Stimulated activated CD4-positive, alpha-beta T cell treated with anti-CD3 and anti-CD28 coated beads, Interleukin-1b, Interleukin-23, amount 100 ng/mL, for 24 hours (primary cell): ENCODE results near the gene NVL.
"Not testable (repeated sequence)": the region's sequence is repeated elsewhere in the genome, so short reads cannot be mapped to it uniquely, and the experiment has no call there.

Source experiments
- DNase-seq, 4 experiments: peaks; one replicate each; pipeline ENCODE4 v3.0.0-alpha.2; 2020; ENCODE audit warnings: low read depth in 4 of 4, low spot score in 1 of 4

NVL gene

DNA sequence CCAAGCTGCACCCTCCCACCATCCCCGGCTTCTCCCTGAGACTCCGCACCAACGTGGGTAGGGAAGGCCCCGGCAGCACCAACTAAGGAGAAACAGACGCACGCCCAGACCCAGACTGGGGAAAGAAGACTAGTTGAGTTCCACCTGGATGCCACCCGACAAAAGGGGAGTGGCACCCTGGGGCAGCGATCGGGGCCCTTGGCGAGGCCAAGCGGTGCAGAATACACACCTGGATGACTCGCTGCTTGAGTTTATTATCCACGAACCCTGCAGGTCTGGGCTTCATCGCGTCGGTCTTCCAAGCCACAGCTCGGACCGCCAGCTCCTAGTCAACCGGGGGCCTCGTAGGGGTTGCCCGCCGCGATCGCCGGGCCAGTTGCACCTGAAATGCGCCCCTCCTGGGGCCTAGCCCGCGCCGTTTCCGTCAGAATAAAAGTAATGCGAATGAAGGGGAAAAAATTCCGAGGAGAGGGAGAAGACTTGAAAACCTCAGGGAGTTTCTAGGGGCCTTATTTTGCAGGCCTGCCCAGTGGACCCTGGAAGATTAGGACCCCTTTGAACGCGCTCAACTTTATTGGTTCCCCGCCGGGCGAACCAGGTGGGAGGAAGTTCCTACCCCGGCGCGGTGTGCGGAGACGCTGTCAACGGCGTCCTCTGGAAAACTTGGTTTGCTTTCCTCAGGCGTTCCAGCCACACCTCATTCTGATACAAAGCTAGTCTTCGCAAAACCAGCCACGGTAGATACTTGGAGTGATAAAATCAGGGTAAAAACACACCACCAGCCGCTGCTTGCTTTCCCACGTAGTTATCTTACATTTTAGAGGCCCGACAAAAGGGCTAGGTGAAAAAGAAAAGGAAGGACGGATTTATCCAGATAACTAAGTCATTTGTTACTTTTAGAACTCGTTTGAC lies at the start of gene NVL:
Gene NVL (minus strand): TSS at position 331 of the 912 bp plus-strand sequence. CDS start 45 bp downstream, at position 286.
- DNase-seq, result peak; percentile 58 to 74 (median 62)

DNA sequence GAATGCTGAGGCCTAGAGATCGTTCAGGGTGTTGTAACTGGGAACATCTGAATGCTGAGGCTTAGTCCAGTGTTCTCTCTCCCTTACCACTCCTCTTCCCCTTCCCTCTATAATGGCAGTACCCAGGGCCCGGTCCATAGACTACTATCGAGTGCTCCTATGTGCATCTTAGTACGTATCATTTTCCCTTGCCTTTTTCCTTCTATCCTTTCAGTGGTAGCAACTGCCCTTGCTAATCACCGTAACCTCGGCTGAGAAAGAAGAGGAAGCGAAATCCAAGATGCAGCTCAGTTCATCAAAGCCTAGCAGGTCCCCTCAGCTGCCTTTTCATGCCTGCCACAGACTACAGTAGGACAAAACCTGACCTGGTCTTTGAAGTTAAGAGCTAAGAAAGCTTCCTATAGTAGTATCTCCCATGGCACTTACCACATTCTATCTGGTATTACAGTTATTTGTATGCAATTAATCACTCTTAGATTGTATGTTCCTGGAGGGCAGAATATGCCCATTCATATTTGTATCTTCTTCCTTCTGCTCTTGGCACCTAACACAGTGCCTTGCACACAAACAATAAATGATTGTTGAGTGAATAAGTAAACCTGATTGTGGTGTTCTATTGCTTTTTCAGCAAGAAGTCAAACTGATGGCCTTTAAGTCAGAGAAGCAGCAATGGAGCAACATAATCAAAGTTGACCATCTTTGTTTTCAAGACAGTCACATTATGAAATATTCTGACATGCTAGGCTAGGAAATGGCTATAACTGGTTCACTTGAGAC lies 49.1 kb upstream of the NVL start:
- DNase-seq, result no peak

DNA sequence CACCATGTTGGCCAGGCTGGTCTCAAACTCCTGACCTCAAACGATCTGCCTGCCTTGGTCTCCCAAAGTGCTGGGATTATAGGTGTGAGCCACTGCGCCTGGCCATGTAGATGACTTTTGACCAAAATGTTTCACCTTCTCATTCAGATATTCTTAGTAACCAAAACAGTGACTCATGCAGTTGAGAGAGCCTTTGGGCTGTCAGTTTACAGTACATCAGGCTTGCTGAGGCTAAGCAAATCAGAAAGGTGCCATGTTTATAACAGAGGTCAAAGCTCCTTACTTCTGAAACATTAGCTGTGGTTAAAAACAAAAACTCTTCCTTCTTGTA lies 47.7 kb upstream of the NVL start:
- peak in 1 of 4 experiments; percentile 20 for DNase-seq

GRCh38 chr1:224375059-224375458 lies 45.1 kb upstream of the NVL start:
- no peak for DNase-seq

DNA sequence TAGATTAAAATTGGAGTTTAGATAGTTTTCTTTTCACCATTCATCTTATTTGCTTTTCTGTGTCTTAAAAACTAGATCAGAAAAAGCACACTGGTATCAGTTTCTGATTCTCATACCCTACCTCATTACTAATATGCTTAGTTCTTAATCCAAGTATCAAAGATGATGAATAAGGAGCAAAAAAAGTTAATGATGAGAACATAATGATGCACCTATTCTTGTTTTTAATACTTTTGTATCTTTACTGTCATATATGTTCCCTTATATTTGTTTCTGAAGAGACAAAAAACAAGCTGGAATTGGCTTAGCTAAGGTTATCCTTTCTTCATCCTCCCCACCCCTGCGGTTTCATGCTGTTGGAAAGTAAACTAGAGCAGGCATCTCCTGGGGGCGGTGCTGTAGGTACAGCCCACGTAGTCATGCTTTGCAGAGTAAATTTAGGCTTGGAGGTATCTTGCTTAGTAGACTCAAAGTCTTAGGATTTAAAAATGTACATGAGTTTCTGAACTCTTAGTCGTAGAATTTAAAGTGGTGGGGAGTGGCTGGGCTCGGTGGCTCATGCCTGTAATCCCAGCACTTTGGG lies 43.1 kb upstream of the NVL start:
- no peak for DNase-seq

DNA sequence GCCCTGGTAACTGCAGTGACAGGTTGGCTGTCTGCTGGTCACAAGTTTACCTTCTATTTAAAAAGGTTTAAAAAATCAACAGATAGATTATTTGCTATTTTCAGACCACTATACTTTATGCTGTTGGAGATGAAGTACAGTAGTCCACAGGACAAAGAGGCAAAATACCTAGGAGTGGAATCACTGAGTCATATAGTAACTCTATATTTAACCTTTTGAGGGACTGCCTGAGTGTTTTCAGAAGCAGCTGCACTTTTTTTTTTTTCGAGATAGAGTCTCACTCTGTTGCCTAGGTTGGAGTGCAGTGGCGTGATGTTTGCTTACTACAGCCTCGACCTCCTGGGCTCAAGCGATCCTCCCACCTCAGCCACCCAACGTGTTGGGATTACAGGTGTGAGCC lies 38.4 kb upstream of the NVL start:
- DNase-seq, result no peak

GRCh38 chr1:224359207-224359606 lies 29.2 kb upstream of the NVL start:
- DNase-seq, result no peak

GRCh38 chr1:224358237-224358636 lies 28.3 kb upstream of the NVL start:
- DNase-seq, result no peak

DNA sequence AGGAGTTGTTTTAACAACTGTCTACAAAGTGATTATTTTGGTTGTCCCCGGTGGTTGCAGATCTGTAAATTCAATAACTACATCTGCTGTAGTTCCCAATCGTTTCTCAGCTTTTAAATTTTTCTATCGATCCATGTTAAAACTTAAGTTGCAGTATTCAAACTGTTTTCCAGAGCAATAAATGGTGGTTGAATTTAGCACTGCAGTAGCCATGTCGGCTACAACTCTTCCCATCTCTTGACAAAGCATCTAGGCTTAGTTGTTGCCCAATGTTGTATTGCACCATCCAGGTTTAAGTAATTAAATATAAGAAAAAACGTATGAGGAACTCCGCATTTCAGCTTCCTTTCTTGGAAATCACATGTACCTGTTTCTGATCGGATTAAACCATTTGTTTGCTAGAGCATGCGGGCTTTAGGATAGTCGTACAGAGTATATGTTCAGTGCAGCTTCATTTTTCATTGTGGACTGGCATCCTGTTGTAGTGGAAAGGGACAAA lies 27.7 kb upstream of the NVL start:
- DNase-seq, result no peak

DNA sequence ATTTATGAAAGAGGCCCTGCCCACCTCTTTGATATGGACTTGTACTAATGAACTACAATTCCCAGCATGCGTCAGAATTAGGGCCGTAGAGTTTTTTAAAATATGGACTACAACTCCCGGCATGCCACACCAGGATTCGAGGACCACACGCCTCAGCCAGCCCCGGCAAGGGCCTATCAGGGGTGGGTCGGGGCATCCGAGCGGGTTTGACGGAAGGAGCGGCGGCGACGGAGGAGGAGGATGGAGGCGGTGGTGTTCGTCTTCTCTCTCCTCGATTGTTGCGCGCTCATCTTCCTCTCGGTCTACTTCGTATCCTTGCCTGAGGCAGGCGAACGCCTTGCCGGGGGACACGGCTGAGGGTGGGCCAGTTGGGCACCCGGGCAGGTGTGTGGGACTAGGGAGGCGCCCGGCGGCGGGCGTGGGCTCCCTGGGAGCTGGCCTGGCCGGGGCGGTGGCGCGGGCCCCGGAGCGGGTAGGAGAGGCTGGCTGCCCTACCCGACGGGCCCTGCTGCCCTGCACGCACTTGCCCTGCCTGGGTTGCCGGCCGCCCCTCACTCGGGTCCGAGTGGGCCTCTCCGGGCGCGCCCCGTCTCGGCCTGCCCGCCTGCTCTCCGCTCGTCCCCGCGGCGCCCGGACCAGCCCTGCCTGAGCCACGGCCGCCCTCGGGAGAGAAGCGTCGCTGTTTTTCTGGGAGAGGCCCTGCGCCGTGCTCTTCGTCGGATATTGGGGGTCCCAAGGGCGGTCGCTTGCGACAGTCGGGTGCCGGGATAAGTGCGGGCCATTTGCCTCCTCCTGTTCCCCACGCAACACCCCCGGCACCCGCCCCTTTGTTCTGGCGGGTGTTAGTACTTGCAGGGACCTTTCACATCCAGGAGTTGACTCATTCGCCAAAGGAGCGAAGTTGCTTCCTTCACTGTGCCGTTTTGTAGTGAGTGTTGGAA lies 27.0 kb upstream of the NVL start, which contains the start of gene CNIH4:
Gene CNIH4 (plus strand): TSS at position 195 of the 941 bp plus-strand sequence. CDS start 46 bp downstream, at position 241.
- peak; percentile 74 to 86 (median 77) for DNase-seq

- no peak for DNase-seq
Measured at GRCh38 chr1:224353975-224354925, 24.3 kb upstream of the NVL start.

DNA sequence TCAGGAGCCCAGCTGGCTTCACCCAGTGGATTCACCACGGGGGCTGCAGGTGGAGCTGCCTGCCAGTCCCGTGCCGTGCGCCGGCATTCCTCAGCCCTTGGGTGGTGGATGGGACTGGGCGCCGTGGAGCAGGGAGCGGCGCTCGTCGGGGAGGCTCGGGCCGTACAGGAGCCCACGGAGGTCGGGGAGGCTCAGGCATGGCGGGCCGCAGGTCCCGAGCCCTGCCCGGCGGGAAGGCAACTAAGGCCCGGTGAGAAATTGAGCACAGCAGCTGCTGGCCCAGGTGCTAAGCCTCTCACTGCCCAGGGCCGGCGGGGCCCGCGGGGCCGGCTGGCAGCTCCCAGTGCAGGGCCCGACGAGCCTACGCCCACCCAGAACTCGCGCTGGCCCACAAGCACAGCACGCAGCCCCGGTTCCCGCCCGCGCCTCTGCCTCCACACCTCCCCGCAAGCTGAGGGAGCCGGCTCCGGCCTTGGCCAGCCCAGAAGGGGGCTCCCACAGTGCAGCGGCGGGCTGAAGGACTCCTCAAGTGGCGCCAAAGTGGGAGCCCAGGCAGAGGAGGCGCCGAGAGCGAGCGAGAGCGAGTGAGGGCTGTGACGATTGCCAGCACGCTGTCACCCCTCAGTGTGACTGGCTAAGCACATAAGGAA lies 22.6 kb upstream of the NVL start:
- DNase-seq, result not testable (repeated sequence)

- not testable (repeated sequence) for DNase-seq
Measured at GRCh38 chr1:224349716-224350115, 19.7 kb upstream of the NVL start.

DNA sequence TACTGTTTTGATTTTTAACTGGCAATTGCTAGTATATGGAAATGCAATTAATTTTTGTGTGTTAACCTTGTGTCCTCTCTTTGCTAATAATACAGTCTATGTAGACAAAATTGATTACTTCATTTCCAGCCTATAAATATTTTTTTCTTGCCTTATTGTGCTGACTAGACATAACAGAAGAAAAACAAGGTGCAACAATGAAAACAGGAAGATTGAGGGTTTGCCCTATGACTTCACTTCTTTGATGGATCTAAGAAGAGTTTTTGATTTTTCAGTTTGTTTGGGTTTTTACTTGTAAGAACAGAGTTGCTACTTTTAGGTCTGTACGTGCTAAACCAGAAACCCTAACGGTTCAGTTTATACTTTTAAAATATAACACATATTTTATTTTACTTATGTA lies 18.2 kb upstream of the NVL start:
- DNase-seq, result no peak

- no peak for DNase-seq
Measured at GRCh38 chr1:224343679-224344078, 13.7 kb upstream of the NVL start.

- not testable (repeated sequence) for DNase-seq
Measured at GRCh38 chr1:224340453-224341384, 10.7 kb upstream of the NVL start.

- DNase-seq, result no peak
Measured at GRCh38 chr1:224339442-224340033, 9.6 kb upstream of the NVL start.
